ENCODE data around the gene ATP1A2. TPM values are rescaled to one million over a fixed set of nuclear protein-coding genes. Genes with fewer than 3 reads are reported as not detected.

ATP1A2 gene
- total and polyA plus RNA-seq, 2 of the 8 experiments (the other 6 are each of a cell fraction or from before 2014, with no cell fraction given), result 39.7 to 40.8 TPM

- Histone ChIP-seq H3K9me3 (ENCODE audit: insufficient read depth in 2 of 2, low read depth in 1 of 2, low read length in 1 of 2) (no peaks in the 10 kb centered on the region), H3K27me3 (replicated peaks in 1 of 4; ENCODE audit: control insufficient read depth in 3 of 4, extremely low read depth in 1 of 4, insufficient read depth in 3 of 4, low read length in 3 of 4) (no peaks in the 10 kb centered on the region; a peak in 1 of 7 replicates), H4K20me1 (replicated peaks in 1 of 2; ENCODE audit: control insufficient read depth in 1 of 2, insufficient read depth in 2 of 2, low read length in 2 of 2) (peaks cover 0 to 9% of the 10 kb centered on the region in 2 experiments), H3K79me1 (ENCODE audit: low read depth, low read length) (peaks cover 4% of the 10 kb centered on the region; the same call in 1 of the 2 replicates), H3K23me2 (ENCODE audit: low read depth, low read length) (peaks cover 10% of the 10 kb centered on the region), H2AK5ac (ENCODE audit: low read depth, low read length) (peak within 1 kb of the TSS; percentile 78), H2AFZ (ENCODE audit: low read length) (no peak within 1 kb of the TSS), H3K36me3 (ENCODE audit: control insufficient read depth in 2 of 4, insufficient read depth in 4 of 4, low read length in 3 of 4) (no peaks in the 10 kb centered on the region; a peak in 1 of 8 replicates), H2BK5ac (ENCODE audit: low read depth, low read length) (peak within 1 kb of the TSS; percentile 19; the same call in 1 of the 2 replicates), H3K4me3 (ENCODE audit: extremely low read depth in 1 of 4, insufficient read depth in 2 of 4, low read depth in 3 of 4, low read length in 4 of 4) (no peak within 1 kb of the TSS), H4K91ac (replicated peaks; ENCODE audit: insufficient read length, low read length) (peak within 1 kb of the TSS; percentile 13), H2BK120ac (replicated peaks; ENCODE audit: low read depth, low read length) (no peak within 1 kb of the TSS), H3K14ac (ENCODE audit: insufficient read length) (no peak within 1 kb of the TSS), H3K9ac (replicated peaks in 1 of 4; ENCODE audit: extremely low read depth in 1 of 4, low read depth in 3 of 4, low read length in 3 of 4) (no peak within 1 kb of the TSS), H4K8ac (ENCODE audit: extremely low read depth, insufficient read depth, low read length) (no peak within 1 kb of the TSS; the same call in none of the 2 replicates), H3K23ac (ENCODE audit: insufficient read length) (no peak within 1 kb of the TSS), H4K5ac (ENCODE audit: insufficient read length, low read depth, low read length) (no peak within 1 kb of the TSS), H3K4me1 (replicated peaks in 1 of 4; ENCODE audit: control insufficient read depth in 3 of 4, insufficient read depth in 4 of 4, low read length in 3 of 4) (peaks cover 3 to 26% (median 8%) of the 10 kb centered on the region in 4 experiments; a peak in 6 of 7 replicates), H3K18ac (ENCODE audit: extremely low read depth, low read length) (peak within 1 kb of the TSS; percentile 22; the same call in 1 of the 2 replicates), H2BK12ac (ENCODE audit: low read depth, low read length) (peak within 1 kb of the TSS; percentile 92; the same call in 1 of the 2 replicates), H3K27ac (ENCODE audit: low read depth, low read length) (no peak within 1 kb of the TSS), H2BK20ac (ENCODE audit: low read length) (peak within 1 kb of the TSS; percentile 83; the same call in 1 of the 2 replicates), H3K56ac (replicated peaks; ENCODE audit: insufficient read length, low read depth, low read length) (no peak within 1 kb of the TSS), H3K4ac (replicated peaks; ENCODE audit: insufficient read length, low read depth, low read length) (no peak within 1 kb of the TSS), H2BK15ac (ENCODE audit: low read length) (peak within 1 kb of the TSS; percentile 82; the same call in 1 of the 2 replicates), H3K4me2 (ENCODE audit: insufficient read depth in 1 of 2, low read depth in 2 of 2, low read length in 2 of 2) (no peak within 1 kb of the TSS), H3K79me2 (ENCODE audit: control insufficient read depth in 1 of 2, insufficient read depth in 2 of 2, low read length in 2 of 2) (no peaks in the 10 kb centered on the region)
- TF ChIP-seq EZH2 (IDR thresholded peaks at IDR 0.05; ENCODE audit: low read depth, low read length, severe bottlenecking), result no peak
- no peak for TF ChIP-seq HDAC2 (IDR thresholded peaks at IDR 0.05; ENCODE audit: borderline replicate concordance in 1 of 2, low read depth in 2 of 2, low read length in 2 of 2)
- TF ChIP-seq KDM5A (IDR thresholded peaks at IDR 0.05; ENCODE audit: low read length), result no peak
- no peak for TF ChIP-seq ATF3 (IDR thresholded peaks at IDR 0.05; ENCODE audit: insufficient read depth, low read depth, low read length)
- FAIRE-seq, result no peak
- DNase-seq (ENCODE audit: low read depth in 1 of 2, low spot score in 2 of 2), result no peak
- ChIA-PET CTCF (ENCODE audit: partially characterized antibody) (interaction anchor here (0.8 to 8.6 kb wide), 31 partner anchors 9 to 187 kb away, joined by 3 to 195 read pairs (median 5); partner anchors contain the start of genes ATP1A4, KCNJ9 and PEA15), POLR2A (ENCODE audit: partially characterized antibody) (interaction anchor here (0.6 to 5.9 kb wide), 9 partner anchors 10 to 62 kb away, joined by 3 to 61 read pairs (median 3); partner anchors contain the start of gene PEA15)
- WGBS, 2 experiments (ENCODE audit: extremely low coverage in 1 of 2, insufficient coverage in 1 of 2, insufficient read length in 1 of 2, insufficient replicate concordance in 2 of 2, low coverage in 1 of 2, low lambda C conversion rate in 2 of 2, missing lambda C conversion rate in 1 of 2), result 83% methylated on average over 13 of the region's 15 CpGs; no CpG with 5 or more reads in 1 of the 2 experiments
These were observed 74.4 kb downstream of the ATP1A2 start, which contains the start of gene CASQ1 for GRCh38 chr1:160189649-160190625. Gene CASQ1 (plus strand): TSS chr1:160190575. CDS start chr1:160190752, 177 bp downstream.
